Neuronal stem cell (in vitro differentiated cells): ENCODE results near the gene RSAD1.

Experiments used
- DNase-seq: peaks from one replicate; pipeline ENCODE4 v3.0.0-alpha.2; 2013; ENCODE audit warnings: low spot score
- H2AFZ ChIP-seq: one replicate; pipeline ENCODE4 v1.6.1; 2013; ENCODE audit warnings: mild to moderate bottlenecking, low read length, inconsistent platforms
- H2AK5ac ChIP-seq: 2 replicates; pipeline ENCODE4 v1.6.1; 2013; ENCODE audit warnings: low read depth, mild to moderate bottlenecking, inconsistent platforms, low read length, moderate library complexity, mixed read lengths
- H2BK120ac ChIP-seq: 2 replicates; pipeline ENCODE4 v1.6.1; 2013; ENCODE audit warnings: low read depth, mild to moderate bottlenecking, inconsistent platforms, low read length, moderate library complexity, mixed read lengths
- H2BK12ac ChIP-seq: one replicate; pipeline ENCODE4 v1.6.1; 2013; ENCODE audit warnings: low read length, inconsistent platforms
- H2BK15ac ChIP-seq: 2 replicates; pipeline ENCODE4 v1.6.1; 2013; ENCODE audit warnings: mild to moderate bottlenecking, low read length, inconsistent platforms, mixed read lengths
- H2BK5ac ChIP-seq: one replicate; pipeline ENCODE4 v1.6.1; 2013; ENCODE audit warnings: inconsistent platforms, mild to moderate bottlenecking, low read length, moderate library complexity
- H3K14ac ChIP-seq: one replicate; pipeline ENCODE4 v1.6.1; 2013; ENCODE audit warnings: low read length, inconsistent platforms
- H3K18ac ChIP-seq: 2 replicates; pipeline ENCODE4 v1.6.1; 2013; ENCODE audit warnings: low read length, inconsistent platforms
- H3K23ac ChIP-seq: 2 replicates; pipeline ENCODE4 v1.6.1; 2013; ENCODE audit warnings: low read depth, mild to moderate bottlenecking, mixed read lengths, low read length, inconsistent platforms; ENCODE audit not compliant: poor library complexity
- H3K27ac ChIP-seq: replicated peaks from 3 replicates; pipeline ENCODE4 v1.5.1; 2013; ENCODE audit warnings: low read length, inconsistent platforms
- H3K27me3 ChIP-seq, 3 experiments: 2 replicates each; pipeline ENCODE4 v1.6.1; 2013; ENCODE audit warnings: low read length in 3 of 3, mild to moderate bottlenecking in 2 of 3, inconsistent platforms in 1 of 3, low read depth in 1 of 3, mixed read lengths in 1 of 3, moderate library complexity in 1 of 3; ENCODE audit not compliant: control insufficient read depth in 3 of 3, insufficient read depth in 3 of 3
- H3K36me3 ChIP-seq, 2 donors: replicated peaks in 1 of 2; 2 replicates each; pipeline ENCODE4 v1.6.1; 2013; ENCODE audit warnings: low read length in 2 of 2; ENCODE audit not compliant: control insufficient read depth in 2 of 2, insufficient read depth in 2 of 2
- H3K4ac ChIP-seq: 2 replicates; pipeline ENCODE4 v1.6.1; 2013; ENCODE audit warnings: inconsistent platforms, mild to moderate bottlenecking, low read length, moderate library complexity
- H3K4me1 ChIP-seq, 2 donors: 1 replicate in 1 of 2; 2 replicates in 1 of 2; pipeline ENCODE4 v1.6.1; 2013; ENCODE audit warnings: low read length in 2 of 2, low read depth in 1 of 2; ENCODE audit not compliant: control insufficient read depth in 2 of 2, insufficient read depth in 1 of 2
- H3K4me2 ChIP-seq: one replicate; pipeline ENCODE4 v1.6.1; 2013; ENCODE audit warnings: mild to moderate bottlenecking, low read length, inconsistent platforms; ENCODE audit not compliant: insufficient read depth, poor library complexity, severe bottlenecking
- H3K4me3 ChIP-seq, 2 donors: 2 replicates each; pipeline ENCODE4 v1.5.1; 2013; ENCODE audit warnings: low read length in 2 of 2, mild to moderate bottlenecking in 2 of 2, inconsistent platforms in 1 of 2, moderate library complexity in 1 of 2
- H3K79me1 ChIP-seq: one replicate; pipeline ENCODE4 v1.6.1; 2013; ENCODE audit warnings: low read depth, mild to moderate bottlenecking, inconsistent platforms, low read length, moderate library complexity
- H3K9ac ChIP-seq: one replicate; pipeline ENCODE4 v1.6.1; 2013; ENCODE audit warnings: mild to moderate bottlenecking, low read depth, low read length, inconsistent platforms; ENCODE audit not compliant: poor library complexity
- H3K9me3 ChIP-seq, 2 donors: replicated peaks in 1 of 2; 2 replicates each; pipeline versions ENCODE3 to v1.6.1; 2013; ENCODE audit warnings: low read length in 2 of 2, mild to moderate bottlenecking in 2 of 2, inconsistent platforms in 1 of 2, low read depth in 1 of 2, mixed read lengths in 1 of 2, moderate library complexity in 1 of 2; ENCODE audit not compliant: control insufficient read depth in 2 of 2, insufficient read depth in 1 of 2
- H4K8ac ChIP-seq: one replicate; pipeline ENCODE4 v1.6.1; 2013; ENCODE audit warnings: low read depth, mild to moderate bottlenecking, inconsistent platforms, low read length, moderate library complexity
- H4K91ac ChIP-seq: one replicate; pipeline ENCODE4 v1.6.1; 2013; ENCODE audit warnings: low read length, low read depth, mild to moderate bottlenecking, inconsistent platforms; ENCODE audit not compliant: poor library complexity
- WGBS, 2 donors: extraction: QIAGEN DNeasy Blood & Tissue Kit; methylation state at CpG; one replicate each; pipeline ENCODE4 v1.1.7; 2013; ENCODE audit warnings: missing lambda C conversion rate in 2 of 2, mixed read lengths in 1 of 2; ENCODE audit not compliant: insufficient read length in 2 of 2, insufficient replicate concordance in 1 of 2; ENCODE audit errors: extremely low coverage in 2 of 2; 5-methylcytosine and 5-hydroxymethylcytosine counted together

The RSAD1 gene

DNA sequence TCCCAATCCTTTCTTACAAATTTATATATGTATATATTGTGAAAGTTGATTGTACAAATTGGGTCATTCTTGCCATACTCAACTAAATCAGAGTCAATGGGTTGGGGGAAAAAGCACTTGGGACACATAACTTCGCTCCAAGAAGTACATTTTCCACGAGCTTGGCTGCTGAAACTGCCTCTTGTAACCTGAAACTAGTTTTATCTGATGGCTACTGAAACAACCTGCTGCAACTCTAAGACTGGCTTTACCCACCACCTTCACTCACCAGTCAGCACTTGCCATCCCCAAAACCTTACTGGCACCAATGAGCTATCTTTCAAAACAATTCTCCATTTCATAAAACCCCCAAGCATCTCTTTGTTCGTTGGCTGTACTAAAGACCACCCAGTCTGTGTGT, 15.1 kb downstream of the RSAD1 start:
- Histone ChIP-seq H2AK5ac (no peak overlapping the region), H2BK12ac (no peak overlapping the region), H2BK5ac (no peak overlapping the region), H3K4me3 (no peak overlapping the region), H4K8ac (no peak overlapping the region), H3K23ac (no peak overlapping the region), H4K91ac (no peak overlapping the region), H3K18ac (no peak overlapping the region), H3K9ac (no peak overlapping the region), H3K27ac (no peak overlapping the region), H3K14ac (no peak overlapping the region), H3K4me2 (no peak overlapping the region), H2BK15ac (no peak overlapping the region), H2BK120ac (no peak overlapping the region), H3K79me1 (no peaks in the 10 kb centered on the region), H3K9me3 (no peaks in the 10 kb centered on the region), H3K4me1 (no peaks in the 10 kb centered on the region), H2AFZ (peak overlapping the region; percentile 51), H3K36me3 (no peaks in the 10 kb centered on the region), H3K4ac (no peak overlapping the region), H3K27me3 (no peaks in the 10 kb centered on the region)
- no peak for DNase-seq
- no CpG with 5 or more reads among the region's 3 CpGs for WGBS, 2 donors

DNA sequence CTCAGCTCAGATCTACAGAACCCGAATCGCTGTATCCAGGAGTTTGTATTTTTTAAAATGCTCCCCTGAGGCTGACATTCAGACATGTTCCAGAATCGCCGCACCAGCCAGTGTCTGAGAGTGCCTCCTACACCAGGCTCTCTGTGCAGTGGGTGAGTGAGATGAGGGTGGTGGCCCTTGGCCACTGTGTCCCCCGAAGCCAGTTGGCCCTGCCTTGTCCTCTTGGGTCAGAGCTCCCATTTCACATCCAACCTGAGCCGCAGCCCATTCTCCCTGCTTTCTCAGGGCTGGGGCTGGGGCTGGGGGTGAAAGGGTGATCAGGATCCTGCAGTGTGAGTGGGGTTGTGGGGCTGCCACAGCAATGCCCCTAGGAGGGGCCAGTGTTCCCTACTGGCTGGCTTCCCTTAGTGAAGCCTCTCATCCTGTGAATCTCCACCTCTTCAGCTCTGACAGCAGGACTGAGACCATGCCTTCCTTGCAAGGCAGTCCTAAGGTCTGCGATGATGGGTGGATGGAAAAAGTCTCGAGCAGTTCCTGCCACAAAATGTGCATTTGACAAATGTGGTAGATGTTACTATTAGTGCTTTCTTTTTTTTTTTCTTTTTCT, 16.7 kb downstream of the RSAD1 start:
- no peak overlapping the region for H3K18ac ChIP-seq
- H4K8ac ChIP-seq = no peak overlapping the region
- no CpG with 5 or more reads among the region's 8 CpGs for WGBS, 2 donors
- no peaks in the 10 kb centered on the region for H3K27me3 ChIP-seq
- no peak overlapping the region for H2AK5ac ChIP-seq
- no peak for DNase-seq
- H3K79me1 ChIP-seq = no peaks in the 10 kb centered on the region
- H2BK5ac ChIP-seq = no peak overlapping the region
- H2BK15ac ChIP-seq = no peak overlapping the region
- no peak overlapping the region for H4K91ac ChIP-seq
- no peak overlapping the region for H3K27ac ChIP-seq
- H3K23ac ChIP-seq = no peak overlapping the region
- H2AFZ ChIP-seq = no peak overlapping the region
- H3K9ac ChIP-seq = no peak overlapping the region
- no peaks in the 10 kb centered on the region for H3K4me1 ChIP-seq
- H3K9me3 ChIP-seq = no peaks in the 10 kb centered on the region
- no peaks in the 10 kb centered on the region for H3K36me3 ChIP-seq
- no peak overlapping the region for H3K14ac ChIP-seq
- no peak overlapping the region for H3K4me3 ChIP-seq
- no peak overlapping the region for H2BK12ac ChIP-seq
- H3K4ac ChIP-seq = no peak overlapping the region
- no peak overlapping the region for H3K4me2 ChIP-seq
- no peak overlapping the region for H2BK120ac ChIP-seq

DNA sequence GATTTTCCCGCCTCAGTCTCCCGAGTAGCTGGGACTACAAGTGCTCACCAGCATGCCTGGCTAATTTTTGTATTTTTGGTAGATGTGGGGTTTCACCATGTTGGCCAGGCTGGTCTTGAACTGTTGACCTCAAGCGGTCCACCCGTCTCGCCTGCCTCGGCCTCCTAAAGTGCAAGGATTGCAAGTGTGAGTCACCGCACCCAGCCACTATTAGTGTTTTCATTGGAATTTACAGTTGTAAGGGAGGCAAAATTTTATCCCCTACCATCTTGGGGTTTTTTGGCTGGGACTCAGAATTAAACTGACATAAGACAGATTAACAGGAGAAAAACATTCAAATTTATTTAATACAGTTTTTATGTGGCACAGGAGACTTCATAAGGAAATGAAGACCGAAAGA, 17.3 kb downstream of the RSAD1 start:
- H3K27ac ChIP-seq = no peak overlapping the region
- no peak overlapping the region for H2BK12ac ChIP-seq
- H3K18ac ChIP-seq = no peak overlapping the region
- no peak overlapping the region for H2AK5ac ChIP-seq
- no peak overlapping the region for H3K4ac ChIP-seq
- H2BK15ac ChIP-seq = no peak overlapping the region
- no peak for DNase-seq
- H3K27me3 ChIP-seq = no peaks in the 10 kb centered on the region
- H3K79me1 ChIP-seq = no peaks in the 10 kb centered on the region
- H3K36me3 ChIP-seq = no peaks in the 10 kb centered on the region
- no peak overlapping the region for H2BK5ac ChIP-seq
- H3K4me3 ChIP-seq = no peak overlapping the region
- H3K9me3 ChIP-seq = no peaks in the 10 kb centered on the region
- H3K14ac ChIP-seq = no peak overlapping the region
- no peaks in the 10 kb centered on the region for H3K4me1 ChIP-seq
- no peak overlapping the region for H2BK120ac ChIP-seq
- no peak overlapping the region for H3K4me2 ChIP-seq
- no peak overlapping the region for H4K91ac ChIP-seq
- no CpG with 5 or more reads among the region's 8 CpGs for WGBS, 2 donors
- no peak overlapping the region for H3K9ac ChIP-seq
- H4K8ac ChIP-seq = no peak overlapping the region
- H2AFZ ChIP-seq = no peak overlapping the region
- H3K23ac ChIP-seq = no peak overlapping the region

GRCh38 chr17:50498021-50498874, 19.6 kb downstream of the RSAD1 start:
- no CpG with 5 or more reads among the region's 7 CpGs for WGBS, 2 donors

More at GRCh38 chr17:50498021-50498874, 19.6 kb downstream of the RSAD1 start:
- Histone ChIP-seq H4K8ac (no peak overlapping the region), H3K4me2 (no peak overlapping the region), H3K9ac (peak overlapping the region; percentile 22), H3K27ac (no peak overlapping the region), H2BK12ac (no peak overlapping the region), H3K14ac (no peak overlapping the region), H3K4ac (no peak overlapping the region), H3K23ac (peak overlapping the region; percentile 27), H2AK5ac (peak overlapping the region; percentile 22), H3K4me1 (no peaks in the 10 kb centered on the region), H4K91ac (no peak overlapping the region), H3K36me3 (no peaks in the 10 kb centered on the region), H3K9me3 (no peaks in the 10 kb centered on the region), H3K18ac (peak overlapping the region; percentile 62), H3K27me3 (peaks cover 0 to 4% (median 0%) of the 10 kb centered on the region in 3 experiments), H3K79me1 (no peaks in the 10 kb centered on the region), H3K4me3 (no peak overlapping the region), H2BK120ac (no peak overlapping the region), H2BK15ac (no peak overlapping the region), H2AFZ (no peak overlapping the region), H2BK5ac (no peak overlapping the region)
- no peak for DNase-seq
